Loucy (cell line): Measurements from ENCODE around the gene WDR64.

ENCODE experiments used
- H2AFZ ChIP-seq: fragments of 200-600 bp; sonication (generic); 2 replicates; pipeline ENCODE4 v1.6.0; 2016; ENCODE audit warnings: antibody characterized with exemption, mild to moderate bottlenecking, low read length, moderate library complexity
- H3F3A ChIP-seq: fragments of 200-600 bp; 2 replicates; pipeline ENCODE4 v1.6.0; 2016; ENCODE audit warnings: antibody characterized with exemption, low read depth, mild to moderate bottlenecking
- H3K27me3 ChIP-seq: fragments of 200-600 bp; sonication (generic); 2 replicates; pipeline ENCODE4 v1.6.1; 2014; ENCODE audit warnings: low read length, mild to moderate bottlenecking; ENCODE audit not compliant: insufficient read depth, poor library complexity, severe bottlenecking
- H3K36me3 ChIP-seq: fragments of 200-600 bp; sonication (generic); 2 replicates; pipeline ENCODE4 v1.6.1; 2016; ENCODE audit warnings: low read length; ENCODE audit not compliant: insufficient read depth
- H3K4me1 ChIP-seq: fragments of 200-600 bp; sonication (generic); 2 replicates; pipeline ENCODE4 v1.5.1; 2014; ENCODE audit warnings: low read length, mild to moderate bottlenecking; ENCODE audit not compliant: insufficient read depth, poor library complexity, severe bottlenecking
- H3K4me2 ChIP-seq: fragments of 200-600 bp; sonication (generic); 2 replicates; pipeline ENCODE4 v1.6.0; 2014; ENCODE audit warnings: antibody characterized with exemption, low read length, low read depth, mild to moderate bottlenecking; ENCODE audit not compliant: poor library complexity, severe bottlenecking
- H3K4me3 ChIP-seq: fragments of 200-600 bp; sonication (generic); 2 replicates; pipeline ENCODE4 v1.5.1; 2014; ENCODE audit warnings: low read length, mild to moderate bottlenecking, mixed read lengths; ENCODE audit not compliant: poor library complexity, severe bottlenecking
- H3K79me2 ChIP-seq: fragments of 200-600 bp; sonication (generic); 2 replicates; pipeline ENCODE4 v1.6.1; 2014; ENCODE audit warnings: low read length; ENCODE audit not compliant: insufficient read depth
- H3K9ac ChIP-seq: fragments of 200-600 bp; sonication (generic); 2 replicates; pipeline ENCODE4 v1.6.0; 2014; ENCODE audit warnings: mild to moderate bottlenecking, low read depth, low read length, moderate library complexity; ENCODE audit not compliant: poor library complexity, severe bottlenecking
- H3K9me2 ChIP-seq: fragments of 200-600 bp; sonication (generic); replicated peaks from 2 replicates; pipeline ENCODE4 v1.6.1; 2016; ENCODE audit warnings: low read depth, low read length, mixed read lengths
- H3K9me3 ChIP-seq: fragments of 200-600 bp; sonication (generic); 2 replicates; pipeline ENCODE4 v1.6.1; 2014; ENCODE audit warnings: mild to moderate bottlenecking, antibody characterized with exemption, low read length, low read depth; ENCODE audit not compliant: insufficient read depth
- H4K20me1 ChIP-seq: fragments of 200-600 bp; sonication (generic); 2 replicates; pipeline ENCODE4 v1.6.0; 2014; ENCODE audit warnings: antibody characterized with exemption, low read length, mild to moderate bottlenecking; ENCODE audit not compliant: insufficient read depth, poor library complexity, severe bottlenecking
- CTCF ChIP-seq: fragments of 200-600 bp; sonication (generic); conservative IDR thresholded peaks from 2 replicates; pipeline ENCODE4 v1.5.1; 2014; ENCODE audit warnings: mild to moderate bottlenecking, antibody characterized with exemption, low read length
- EZH2phosphoT487 ChIP-seq: fragments of 200-600 bp; IDR thresholded peaks from 2 replicates; pipeline ENCODE4 v1.6.1; 2018; ENCODE audit warnings: antibody characterized with exemption, mild to moderate bottlenecking, moderate library complexity, borderline replicate concordance

Gene WDR64

GRCh38 chr1:241696815-241697639, 44.9 kb downstream of the WDR64 start:
- Histone ChIP-seq H3K27me3 (no peaks in the 10 kb centered on the region), H3K4me2 (no peak overlapping the region), H3K9me3 (no peaks in the 10 kb centered on the region), H3K36me3 (no peaks in the 10 kb centered on the region), H3K9ac (no peak overlapping the region), H4K20me1 (no peaks in the 10 kb centered on the region), H3K4me3 (no peak overlapping the region), H2AFZ (no peak overlapping the region), H3F3A (no peaks in the 10 kb centered on the region), H3K9me2 (no peaks in the 10 kb centered on the region), H3K4me1 (no peaks in the 10 kb centered on the region), H3K79me2 (no peaks in the 10 kb centered on the region)
- no peak for TF ChIP-seq EZH2phosphoT487
- TF ChIP-seq CTCF = no peak

- Histone ChIP-seq H3K4me1 (no peaks in the 10 kb centered on the region), H3K27me3 (no peaks in the 10 kb centered on the region), H3K4me3 (no peak overlapping the region), H3K4me2 (no peak overlapping the region), H3F3A (no peaks in the 10 kb centered on the region), H3K9ac (no peak overlapping the region), H3K9me3 (no peaks in the 10 kb centered on the region), H3K79me2 (no peaks in the 10 kb centered on the region), H3K9me2 (no peaks in the 10 kb centered on the region), H3K36me3 (no peaks in the 10 kb centered on the region), H2AFZ (no peak overlapping the region), H4K20me1 (no peaks in the 10 kb centered on the region)
- TF ChIP-seq CTCF = no peak
- TF ChIP-seq EZH2phosphoT487 = no peak
These were observed 45.5 kb downstream of the WDR64 start for GRCh38 chr1:241697640-241698018.

GRCh38 chr1:241698177-241698576, 46.1 kb downstream of the WDR64 start:
- H3K9me2 ChIP-seq = no peaks in the 10 kb centered on the region
- no peak overlapping the region for H3K4me3 ChIP-seq
- no peaks in the 10 kb centered on the region for H4K20me1 ChIP-seq
- no peaks in the 10 kb centered on the region for H3K36me3 ChIP-seq
- no peaks in the 10 kb centered on the region for H3K79me2 ChIP-seq
- H3K9me3 ChIP-seq = no peaks in the 10 kb centered on the region
- no peaks in the 10 kb centered on the region for H3K4me1 ChIP-seq
- H3K27me3 ChIP-seq = no peaks in the 10 kb centered on the region
- H2AFZ ChIP-seq = no peak overlapping the region
- H3K9ac ChIP-seq = no peak overlapping the region
- H3F3A ChIP-seq = no peaks in the 10 kb centered on the region
- TF ChIP-seq CTCF (no peak), EZH2phosphoT487 (no peak)
- no peak overlapping the region for H3K4me2 ChIP-seq
